Activated naive CD8-positive, alpha-beta T cell treated with anti-CD3 and anti-CD28 coated beads, Interleukin-2, amount 10 ng/mL, durations not matched to agents 7 days and 5 days (primary cell): ENCODE results near the gene B4GALT2. TPM values are rescaled to one million over a fixed set of nuclear protein-coding genes. Genes with fewer than 3 reads are reported as not detected.
A peak's percentile ranks its signal among the peaks of the same experiment; 100 is the strongest.

Source experiments
- ATAC-seq: fragments of 150-1000 bp; cut with Tn5 transposase; one replicate; pipeline ENCODE4 v1.10.0; 2021; ENCODE audit warnings: low read depth, moderate library complexity
- POLR2A ChIA-PET: fragments of 350-600 bp; sonication (Branson Sonifier 250); formaldehyde crosslinking; loops from one replicate; lab custom pipeline; 2021; ENCODE audit warnings: antibody characterized with exemption; lab: Charles Lee
- DNase-seq: peaks from one replicate; pipeline ENCODE4 v3.0.0; 2021
- H3K27ac Mint-ChIP-seq: one replicate; pipeline ENCODE4 v1.8.0; 2022; ENCODE audit warnings: mild to moderate bottlenecking, mixed read lengths
- H3K27me3 Mint-ChIP-seq: one replicate; pipeline ENCODE4 v1.8.0; 2022; ENCODE audit warnings: mild to moderate bottlenecking, moderate library complexity, mixed read lengths
- H3K36me3 Mint-ChIP-seq: one replicate; pipeline ENCODE4 v1.8.0; 2021; ENCODE audit warnings: mild to moderate bottlenecking, mixed read lengths
- H3K4me1 Mint-ChIP-seq: one replicate; pipeline ENCODE4 v1.8.0; 2021; ENCODE audit warnings: mixed read lengths
- H3K4me3 Mint-ChIP-seq: one replicate; pipeline ENCODE4 v1.8.0; 2022; ENCODE audit warnings: mild to moderate bottlenecking, moderate library complexity, mixed read lengths
- H3K9me3 Mint-ChIP-seq: one replicate; pipeline ENCODE4 v1.8.0; 2021; ENCODE audit warnings: mixed read lengths
- total RNA-seq, 2 experiments: library from RNA; stranded (reverse); gene quantifications; one replicate each; pipeline ENCODE4 v1.2.3, GENCODE V29; 2021

The B4GALT2 gene
- total RNA-seq, 2 experiments from 2014 or later, result 12.5 to 13.3 TPM

DNA sequence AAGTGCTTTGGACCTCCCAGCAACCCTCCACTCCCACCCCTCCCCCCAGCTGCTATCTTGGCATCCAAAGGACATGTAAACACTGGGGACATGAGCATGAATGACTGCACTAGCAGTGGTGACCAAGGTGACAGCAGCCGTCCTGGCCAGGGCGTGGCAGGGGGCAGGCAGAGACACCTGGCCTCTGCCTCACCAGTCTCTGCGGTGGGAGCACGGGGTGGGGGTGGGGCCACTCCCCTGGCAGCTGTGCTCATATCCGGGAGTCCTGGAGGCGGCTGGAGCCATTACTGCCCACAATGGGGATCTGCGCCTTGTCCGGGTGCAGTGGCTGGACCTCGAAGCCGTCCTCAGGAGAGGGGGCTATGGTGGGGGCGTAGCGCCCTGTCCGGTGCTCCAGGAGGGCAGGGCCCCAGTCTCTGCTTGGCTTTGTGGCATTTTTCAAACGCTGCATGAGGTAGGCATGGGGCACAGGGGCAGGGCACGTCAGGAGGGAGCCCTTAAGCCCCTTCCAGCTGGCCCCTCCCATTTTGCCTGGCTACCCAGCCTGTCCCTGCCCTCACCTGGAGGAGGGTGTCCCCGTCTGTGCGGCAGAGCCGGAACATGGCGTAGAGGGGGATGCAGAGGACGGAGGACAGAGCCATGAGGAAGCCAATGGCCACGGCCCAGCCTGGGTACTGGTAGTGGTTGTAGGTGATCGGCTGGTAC is 18.4 kb downstream of the B4GALT2 start:
- DNase-seq, result no peak
- POLR2A ChIA-PET, result no interaction called here

DNA sequence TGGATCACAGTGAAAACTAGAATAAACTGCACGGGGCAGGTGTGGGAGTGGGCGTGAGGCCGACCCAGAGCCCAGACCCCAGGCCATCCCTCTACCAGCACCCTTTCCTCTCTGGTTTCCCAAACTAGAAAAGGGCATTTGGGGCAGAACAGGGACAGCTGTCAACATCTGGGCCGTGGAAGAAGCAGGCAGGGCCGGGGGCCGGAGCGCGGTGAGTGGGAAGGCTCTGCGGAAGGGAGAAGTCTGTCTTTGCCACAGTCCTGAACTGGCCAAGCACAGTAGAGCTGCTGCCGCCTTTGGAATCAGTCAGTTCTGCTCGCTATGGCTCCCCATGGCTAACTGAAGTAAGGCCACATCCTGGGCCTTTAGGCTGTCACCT is 19.0 kb downstream of the B4GALT2 start:
- H3K27me3 Mint-ChIP-seq, result no peaks in the 10 kb centered on the region
- H3K4me3 Mint-ChIP-seq, result no peak overlapping the region
- peaks cover 1% of the 10 kb centered on the region for H3K36me3 Mint-ChIP-seq
- H3K4me1 Mint-ChIP-seq, result peaks cover 5% of the 10 kb centered on the region
- no peak for DNase-seq
- no peaks in the 10 kb centered on the region for H3K9me3 Mint-ChIP-seq
- ATAC-seq, result no peak
- POLR2A ChIA-PET, result no interaction called here
- no peak overlapping the region for H3K27ac Mint-ChIP-seq

More for the DNA sequence above, 18.4 kb downstream of the B4GALT2 start:
- Mint-ChIP-seq H3K36me3 (peaks cover 1% of the 10 kb centered on the region), H3K9me3 (no peaks in the 10 kb centered on the region), H3K4me1 (peaks cover 9% of the 10 kb centered on the region), H3K4me3 (no peak overlapping the region), H3K27me3 (no peaks in the 10 kb centered on the region), H3K27ac (no peak overlapping the region)
- no peak for ATAC-seq

DNA sequence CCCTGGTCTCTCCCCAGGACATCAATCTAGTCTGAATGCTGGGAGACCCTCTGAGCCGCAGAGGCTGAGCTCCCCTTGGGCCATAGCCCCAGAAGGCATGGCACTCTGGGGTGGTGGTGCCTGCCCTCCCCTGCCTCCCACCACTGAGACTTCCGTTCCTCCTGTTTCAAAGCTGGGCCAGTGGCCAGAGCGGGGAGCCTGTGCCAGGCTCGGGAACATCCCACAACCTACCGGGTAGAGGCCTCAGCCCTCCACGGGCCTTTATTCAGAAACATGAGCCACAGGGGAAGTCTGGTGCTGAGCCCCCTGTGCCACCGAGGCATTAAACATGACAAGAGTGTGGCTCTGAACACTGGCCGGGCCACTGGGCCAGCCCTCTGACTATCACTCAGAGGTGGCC is 20.4 kb downstream of the B4GALT2 start:
- POLR2A ChIA-PET, result no interaction called here
- Mint-ChIP-seq H3K36me3 (peaks cover 1% of the 10 kb centered on the region), H3K4me1 (peaks cover 5% of the 10 kb centered on the region), H3K9me3 (no peaks in the 10 kb centered on the region), H3K27ac (no peak overlapping the region), H3K27me3 (no peaks in the 10 kb centered on the region), H3K4me3 (no peak overlapping the region)
- no peak for ATAC-seq
- DNase-seq, result no peak

DNA sequence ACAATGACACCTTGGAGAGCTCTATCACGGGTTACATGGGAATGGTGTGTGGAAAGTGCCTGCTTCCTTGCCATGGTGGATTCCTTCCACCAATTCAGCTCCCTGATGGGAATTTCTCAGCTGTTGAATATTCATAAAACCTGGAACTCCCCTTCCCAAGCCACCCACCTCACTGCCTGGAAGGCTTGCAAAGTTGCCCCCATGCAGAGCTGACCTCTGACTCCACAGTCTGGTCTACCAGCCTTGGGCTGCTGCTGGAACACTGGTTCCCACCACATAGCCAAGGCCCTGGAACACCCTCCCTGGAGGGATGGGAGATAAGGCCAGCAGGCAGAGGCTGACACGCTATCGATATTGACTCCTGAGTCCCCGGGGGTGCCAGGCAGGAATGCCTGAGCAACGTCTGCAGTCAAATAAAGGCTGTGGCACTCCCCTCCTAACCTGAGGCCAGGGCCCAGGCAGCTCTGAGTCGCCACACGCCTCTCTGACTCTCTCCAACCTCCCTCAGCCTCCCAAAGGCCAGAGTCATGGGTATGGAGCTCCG is 21.2 kb downstream of the B4GALT2 start:
- Mint-ChIP-seq H3K36me3 (peaks cover 1% of the 10 kb centered on the region), H3K27ac (no peak overlapping the region), H3K27me3 (no peaks in the 10 kb centered on the region), H3K4me1 (peaks cover 3% of the 10 kb centered on the region), H3K9me3 (no peaks in the 10 kb centered on the region), H3K4me3 (no peak overlapping the region)
- POLR2A ChIA-PET, result no interaction called here
- DNase-seq, result no peak
- ATAC-seq, result no peak

DNA sequence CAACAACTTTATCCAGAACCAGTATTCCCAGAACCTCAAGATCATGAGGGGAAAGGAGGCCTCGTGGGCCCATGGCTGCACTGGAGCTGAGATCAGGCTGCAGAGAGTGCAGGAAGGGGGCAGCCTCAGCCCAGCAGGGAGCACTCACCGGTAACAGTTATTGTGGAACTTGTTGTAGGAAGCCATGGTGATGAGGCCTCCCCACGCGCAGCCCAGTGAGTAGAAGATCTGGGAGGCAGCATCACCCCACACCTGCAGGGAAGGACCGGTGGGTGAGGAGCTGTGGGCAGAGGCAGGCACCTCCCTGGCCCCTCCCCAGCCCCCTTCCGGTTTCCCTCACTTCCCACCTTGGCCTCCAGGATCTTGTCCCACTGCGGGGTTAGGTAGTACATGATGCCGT is 23.2 kb downstream of the B4GALT2 start:
- no peak overlapping the region for H3K4me3 Mint-ChIP-seq
- H3K36me3 Mint-ChIP-seq, result peaks cover 1% of the 10 kb centered on the region
- no peaks in the 10 kb centered on the region for H3K27me3 Mint-ChIP-seq
- no peak overlapping the region for H3K27ac Mint-ChIP-seq
- ATAC-seq (no peak), DNase-seq (no peak)
- POLR2A ChIA-PET, result no interaction called here
- no peaks in the 10 kb centered on the region for H3K9me3 Mint-ChIP-seq
- peaks cover 3% of the 10 kb centered on the region for H3K4me1 Mint-ChIP-seq

DNA sequence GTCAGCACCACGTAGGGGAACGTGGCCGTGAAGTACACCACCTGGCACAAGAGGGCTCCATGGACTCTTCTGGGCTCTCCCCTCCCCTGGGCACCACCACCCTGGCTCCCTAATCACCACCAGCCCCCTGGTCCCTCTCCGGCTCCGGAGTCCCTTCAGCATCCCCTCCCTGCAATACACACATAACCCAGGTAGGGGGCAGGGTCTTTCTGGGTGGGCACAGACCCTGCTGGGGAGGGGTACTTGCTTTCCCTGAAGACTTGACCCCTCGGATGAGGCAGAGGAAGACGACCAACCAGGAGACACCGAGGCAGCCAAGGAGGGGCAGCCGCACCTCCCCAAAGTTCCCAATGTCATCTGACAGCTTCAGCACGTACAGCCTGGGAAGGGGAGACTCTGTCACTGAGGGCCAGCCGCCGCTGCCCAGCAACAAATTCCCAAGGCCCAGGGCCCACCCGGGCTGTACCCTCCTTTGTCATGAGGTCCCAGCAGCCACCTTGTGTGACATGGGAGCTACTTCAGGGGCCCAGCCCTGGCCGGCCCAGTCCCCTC is 23.7 kb downstream of the B4GALT2 start:
- no peak for ATAC-seq
- POLR2A ChIA-PET, result no interaction called here
- no peak for DNase-seq
- Mint-ChIP-seq H3K9me3 (no peaks in the 10 kb centered on the region), H3K36me3 (peaks cover 1% of the 10 kb centered on the region), H3K27ac (no peak overlapping the region), H3K4me3 (no peak overlapping the region), H3K4me1 (peaks cover 3% of the 10 kb centered on the region), H3K27me3 (no peaks in the 10 kb centered on the region)

DNA sequence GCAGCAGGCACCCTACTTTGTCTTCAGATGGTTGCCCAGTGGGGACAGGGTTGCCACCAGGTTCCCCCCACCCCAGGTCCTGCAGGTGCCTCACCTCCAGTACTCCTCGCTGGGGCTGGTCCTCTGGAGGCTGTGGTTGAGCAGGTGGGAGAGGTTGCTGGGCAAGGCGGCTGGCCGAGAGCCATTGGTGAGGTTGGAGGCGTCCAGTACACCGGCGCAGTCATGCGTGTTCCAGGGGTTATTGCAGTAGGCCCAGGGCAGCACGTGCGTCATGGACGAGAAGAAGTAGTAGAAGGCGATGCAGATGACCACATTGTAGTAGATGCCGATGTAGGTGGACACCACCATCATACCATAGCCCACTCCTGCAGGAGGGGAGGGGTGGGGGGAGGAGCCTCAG is 29.2 kb downstream of the B4GALT2 start:
- no peak overlapping the region for H3K4me3 Mint-ChIP-seq
- POLR2A ChIA-PET, result no interaction called here
- ATAC-seq (no peak), DNase-seq (no peak)
- peaks cover 8% of the 10 kb centered on the region for H3K4me1 Mint-ChIP-seq
- H3K36me3 Mint-ChIP-seq, result no peaks in the 10 kb centered on the region
- H3K27me3 Mint-ChIP-seq, result no peaks in the 10 kb centered on the region
- no peak overlapping the region for H3K27ac Mint-ChIP-seq
- H3K9me3 Mint-ChIP-seq, result no peaks in the 10 kb centered on the region

DNA sequence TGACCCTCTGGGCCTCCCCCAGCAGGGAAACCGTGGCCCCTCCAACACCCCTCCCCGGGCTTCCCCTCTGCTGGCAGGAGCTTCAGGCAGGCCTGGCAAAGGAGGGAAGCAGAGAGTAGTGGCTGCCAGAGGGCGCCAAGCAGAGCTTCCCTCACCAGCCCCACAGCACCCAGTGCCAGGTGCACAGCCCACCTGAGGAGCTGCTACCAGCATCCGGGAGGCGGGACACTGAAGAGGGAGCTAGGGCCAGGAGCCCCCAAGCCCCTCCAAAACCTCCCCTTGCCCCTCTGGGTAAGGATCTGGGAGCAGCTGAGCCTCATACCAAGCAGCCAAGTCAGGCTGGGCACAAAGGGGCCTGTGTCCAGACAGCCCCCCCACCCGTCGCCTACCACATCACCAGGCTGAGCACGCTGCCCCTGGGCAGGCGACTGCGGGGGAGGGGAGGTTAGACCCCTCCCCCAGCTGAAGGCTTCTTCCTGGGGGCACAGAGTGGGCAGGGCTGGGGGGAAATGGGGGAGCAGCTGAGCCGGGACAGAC is 32.0 kb downstream of the B4GALT2 start:
- H3K4me1 Mint-ChIP-seq, result peaks cover 10% of the 10 kb centered on the region
- DNase-seq (no peak), ATAC-seq (no peak)
- POLR2A ChIA-PET, result no interaction called here
- no peaks in the 10 kb centered on the region for H3K9me3 Mint-ChIP-seq
- H3K4me3 Mint-ChIP-seq, result no peak overlapping the region
- H3K27me3 Mint-ChIP-seq, result peaks cover 3% of the 10 kb centered on the region
- no peaks in the 10 kb centered on the region for H3K36me3 Mint-ChIP-seq
- H3K27ac Mint-ChIP-seq, result no peak overlapping the region

DNA sequence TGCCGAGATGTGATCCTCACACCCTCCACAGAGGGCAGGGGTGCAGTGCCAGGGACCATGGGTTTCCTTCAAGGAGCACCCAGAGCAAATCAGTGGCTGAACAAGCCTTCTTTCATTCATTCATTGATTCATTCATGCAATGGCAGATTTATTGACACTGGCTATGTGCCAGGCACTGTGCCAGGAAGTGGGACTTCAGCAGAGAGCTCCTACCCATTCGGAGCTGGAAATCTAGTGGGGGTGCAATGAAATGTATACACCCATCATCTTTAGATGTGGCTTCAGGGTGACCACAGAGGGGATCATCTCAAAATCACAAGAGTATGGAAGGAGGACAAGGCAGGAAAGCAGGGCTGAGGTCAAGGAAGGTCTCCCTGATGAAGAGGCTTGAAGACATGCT is 33.4 kb downstream of the B4GALT2 start:
- H3K36me3 Mint-ChIP-seq, result no peaks in the 10 kb centered on the region
- ATAC-seq (no peak), DNase-seq (no peak)
- H3K27ac Mint-ChIP-seq, result no peak overlapping the region
- peaks cover 3% of the 10 kb centered on the region for H3K27me3 Mint-ChIP-seq
- peaks cover 10% of the 10 kb centered on the region for H3K4me1 Mint-ChIP-seq
- POLR2A ChIA-PET, result interaction anchor here (0.9 kb wide), 1 partner anchor 24 kb away, joined by 3 read pairs; no protein-coding TSS in a partner anchor
- no peak overlapping the region for H3K4me3 Mint-ChIP-seq
- no peaks in the 10 kb centered on the region for H3K9me3 Mint-ChIP-seq

DNA sequence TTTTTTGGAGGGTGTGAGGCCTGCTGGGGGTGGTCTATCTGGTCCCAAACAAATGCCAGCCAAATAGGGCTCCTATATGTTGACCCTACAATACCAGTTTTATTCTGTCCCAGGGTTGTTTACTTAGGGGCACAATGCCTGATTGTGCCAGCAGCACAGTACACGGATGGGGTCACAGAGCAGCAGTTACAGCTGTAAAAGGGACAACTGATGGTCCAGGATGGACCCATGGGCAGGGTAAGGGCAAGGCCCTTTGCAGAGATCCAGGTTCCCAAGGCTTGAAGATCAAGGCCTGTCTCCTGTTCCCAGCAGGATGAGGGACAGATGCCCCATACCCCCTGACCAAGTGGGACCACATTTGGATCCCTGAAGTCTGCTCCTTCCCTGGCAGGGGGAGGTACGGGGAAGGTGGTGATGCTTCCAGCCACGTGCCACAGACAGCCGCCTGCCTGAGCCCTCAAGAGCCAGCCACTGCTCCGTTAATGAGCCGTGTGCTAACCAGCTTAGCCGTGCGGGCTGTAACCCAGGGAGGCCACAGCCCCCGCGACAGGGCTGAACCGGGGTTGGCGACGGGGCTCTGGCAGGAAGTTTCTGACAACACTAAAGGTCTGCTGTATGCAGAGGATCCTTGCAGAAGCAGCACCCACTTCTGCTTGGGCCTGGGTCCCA is 34.1 kb downstream of the B4GALT2 start:
- no peak for DNase-seq
- H3K36me3 Mint-ChIP-seq, result no peaks in the 10 kb centered on the region
- peaks cover 10% of the 10 kb centered on the region for H3K4me1 Mint-ChIP-seq
- H3K4me3 Mint-ChIP-seq, result no peak overlapping the region
- peak overlapping the region; percentile 37 for H3K27ac Mint-ChIP-seq
- POLR2A ChIA-PET, result interaction anchor here (0.9 kb wide), 1 partner anchor 23 kb away, joined by 3 read pairs; no protein-coding TSS in a partner anchor
- peaks cover 3% of the 10 kb centered on the region for H3K27me3 Mint-ChIP-seq
- no peaks in the 10 kb centered on the region for H3K9me3 Mint-ChIP-seq
- ATAC-seq, result peak; percentile 53

DNA sequence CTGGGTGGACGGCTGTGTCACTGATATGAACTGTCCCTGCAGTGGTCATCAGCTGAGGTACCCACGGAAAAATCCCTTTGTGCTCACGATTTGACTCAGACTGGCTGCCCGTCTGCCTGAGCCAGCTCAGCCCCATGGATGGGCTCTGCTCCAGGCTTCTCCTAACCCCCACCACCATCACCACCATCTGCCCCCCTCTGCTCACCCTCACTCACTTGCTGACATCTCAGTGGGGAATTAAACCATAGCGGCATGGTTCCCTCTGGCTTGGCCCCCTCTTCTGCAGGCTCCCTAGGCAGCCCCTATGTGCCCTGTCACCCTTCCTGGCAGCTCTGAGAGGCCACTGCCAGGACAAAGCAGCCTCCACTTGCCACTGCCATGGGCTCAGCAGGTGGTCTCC is 34.9 kb downstream of the B4GALT2 start:
- H3K27me3 Mint-ChIP-seq, result peaks cover 3% of the 10 kb centered on the region
- peaks cover 10% of the 10 kb centered on the region for H3K4me1 Mint-ChIP-seq
- no peaks in the 10 kb centered on the region for H3K9me3 Mint-ChIP-seq
- POLR2A ChIA-PET, result no interaction called here
- ATAC-seq (no peak), DNase-seq (no peak)
- no peak overlapping the region for H3K27ac Mint-ChIP-seq
- no peaks in the 10 kb centered on the region for H3K36me3 Mint-ChIP-seq
- H3K4me3 Mint-ChIP-seq, result no peak overlapping the region

DNA sequence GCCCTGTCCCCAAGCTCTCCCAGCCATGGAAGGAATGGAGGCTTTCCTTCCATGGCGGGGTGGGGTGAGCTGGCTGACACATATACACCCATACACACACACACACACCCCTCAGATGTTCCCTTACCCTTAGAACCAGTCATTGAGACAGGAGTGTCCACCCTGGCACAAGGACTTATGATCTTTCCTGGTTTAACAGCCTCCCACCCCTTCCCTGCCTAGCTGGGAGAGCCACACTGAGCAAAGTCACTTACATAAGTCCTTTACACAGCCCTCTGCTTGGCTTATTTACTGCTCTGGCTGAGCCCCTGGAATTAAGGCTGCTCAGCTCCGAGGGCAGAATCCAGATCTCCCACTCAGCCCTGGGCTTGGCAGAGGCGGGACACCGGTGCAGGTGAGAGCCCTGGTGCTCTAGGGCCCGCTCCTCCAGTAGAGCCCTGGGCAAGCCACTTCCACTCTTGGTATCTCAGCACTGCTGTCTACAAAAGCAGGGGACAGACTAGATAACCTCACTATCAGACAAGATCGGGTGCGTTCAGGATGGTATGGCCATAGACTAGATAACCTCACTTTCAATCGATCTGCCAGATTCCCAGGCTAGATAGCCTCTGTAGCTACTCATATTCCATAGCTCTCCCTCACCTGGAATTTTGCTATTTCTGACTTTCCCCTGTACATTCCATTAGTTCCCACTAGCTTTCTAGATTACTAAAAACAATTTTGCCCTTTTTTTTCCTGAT is 35.5 kb downstream of the B4GALT2 start:
- Mint-ChIP-seq H3K27ac (no peak overlapping the region), H3K36me3 (no peaks in the 10 kb centered on the region), H3K27me3 (peaks cover 3% of the 10 kb centered on the region), H3K9me3 (no peaks in the 10 kb centered on the region), H3K4me1 (peaks cover 10% of the 10 kb centered on the region), H3K4me3 (no peak overlapping the region)
- ATAC-seq (no peak), DNase-seq (no peak)
- POLR2A ChIA-PET, result no interaction called here

DNA sequence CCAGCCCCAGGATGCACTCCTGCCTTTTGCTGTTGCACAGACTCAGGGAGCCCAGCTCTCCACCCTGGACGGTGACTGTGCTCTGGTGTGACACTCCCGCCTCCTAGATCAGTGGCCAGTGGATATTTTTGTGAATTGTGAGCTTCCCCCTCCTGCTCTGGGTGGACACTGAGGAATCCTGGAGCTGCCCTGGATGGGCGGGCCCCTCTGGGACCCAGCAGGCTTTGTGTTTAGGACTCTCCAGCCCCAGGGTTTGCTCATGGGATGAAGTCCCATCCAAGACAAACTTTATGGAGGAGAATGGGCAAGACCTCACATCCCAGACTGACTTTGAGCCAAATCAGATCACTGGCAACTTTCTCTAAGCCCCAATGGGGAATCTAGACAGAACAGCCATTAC is 36.2 kb downstream of the B4GALT2 start:
- no peaks in the 10 kb centered on the region for H3K36me3 Mint-ChIP-seq

More for the DNA sequence above, 36.2 kb downstream of the B4GALT2 start:
- POLR2A ChIA-PET, result no interaction called here
- DNase-seq, result no peak
- Mint-ChIP-seq H3K27me3 (peaks cover 3% of the 10 kb centered on the region), H3K4me1 (peaks cover 10% of the 10 kb centered on the region), H3K9me3 (no peaks in the 10 kb centered on the region), H3K27ac (no peak overlapping the region), H3K4me3 (no peak overlapping the region)
- ATAC-seq, result no peak
